ENCODE measurements around the gene ARR3.
"Not testable (repeated sequence)": the region's sequence is repeated elsewhere in the genome, so short reads cannot be mapped to it uniquely, and the experiment has no call there.

The ARR3 gene

GRCh38 chrX:70268034-70268433, at the start of gene ARR3:
Gene ARR3 (plus strand): TSS chrX:70268334. CDS start chrX:70269386, 1,052 bp downstream.
- DNase-seq (no peak), ATAC-seq (replicated peaks) (no peak)
- Mint-ChIP-seq H3K9me3 (no peaks in the 10 kb centered on the region), H3K27ac (no peak within 1 kb of the TSS), H3K4me1 (no peaks in the 10 kb centered on the region), H3K27me3 (peaks cover 6 to 10% of the 10 kb centered on the region in 2 donors), H3K36me3 (no peaks in the 10 kb centered on the region), H3K4me3 (no peak within 1 kb of the TSS)

GRCh38 chrX:70219938-70220764, 48.0 kb upstream of the ARR3 start:
- Mint-ChIP-seq H3K27me3 (peaks cover 0 to 5% of the 10 kb centered on the region in 2 donors), H3K4me3 (no peak overlapping the region), H3K36me3 (no peaks in the 10 kb centered on the region), H3K4me1 (no peaks in the 10 kb centered on the region), H3K9me3 (no peaks in the 10 kb centered on the region), H3K27ac (no peak overlapping the region)
- ATAC-seq (replicated peaks) = no peak
- DNase-seq = no peak

GRCh38 chrX:70226048-70226447, 42.1 kb upstream of the ARR3 start:
- no peaks in the 10 kb centered on the region for H3K36me3 Mint-ChIP-seq
- H3K4me3 Mint-ChIP-seq = no peak overlapping the region
- H3K27me3 Mint-ChIP-seq = peaks cover 0 to 5% of the 10 kb centered on the region in 2 donors
- H3K9me3 Mint-ChIP-seq = no peaks in the 10 kb centered on the region
- DNase-seq (no peak), ATAC-seq (replicated peaks) (no peak)
- no peaks in the 10 kb centered on the region for H3K4me1 Mint-ChIP-seq
- no peak overlapping the region for H3K27ac Mint-ChIP-seq

- no peaks in the 10 kb centered on the region for H3K36me3 Mint-ChIP-seq
- H3K27me3 Mint-ChIP-seq = peaks cover 0 to 5% of the 10 kb centered on the region in 2 donors
- DNase-seq = no peak
- no peak overlapping the region for H3K4me3 Mint-ChIP-seq
- no peak for ATAC-seq (replicated peaks)
- H3K27ac Mint-ChIP-seq = no peak overlapping the region
- H3K9me3 Mint-ChIP-seq = no peaks in the 10 kb centered on the region
- no peaks in the 10 kb centered on the region for H3K4me1 Mint-ChIP-seq
Observed at GRCh38 chrX:70226687-70227086, 41.4 kb upstream of the ARR3 start.

GRCh38 chrX:70231666-70232065, 36.5 kb upstream of the ARR3 start:
- H3K4me3 Mint-ChIP-seq = no peak overlapping the region
- no peak overlapping the region for H3K27ac Mint-ChIP-seq
- ATAC-seq (replicated peaks) = no peak

GRCh38 chrX:70234355-70234754, 33.8 kb upstream of the ARR3 start, which contains the start of gene AWAT1:
Gene AWAT1 (plus strand): TSS chrX:70234655. CDS start chrX:70234696, 41 bp downstream.
- ATAC-seq (replicated peaks) = no peak
- Mint-ChIP-seq H3K36me3 (no peaks in the 10 kb centered on the region), H3K4me3 (no peak within 1 kb of the TSS), H3K9me3 (no peaks in the 10 kb centered on the region), H3K4me1 (peaks cover 0 to 2% of the 10 kb centered on the region in 2 donors), H3K27me3 (peaks cover 0 to 14% of the 10 kb centered on the region in 2 donors), H3K27ac (no peak within 1 kb of the TSS)
- no peak for DNase-seq

More at GRCh38 chrX:70231666-70232065, 36.5 kb upstream of the ARR3 start:
- Mint-ChIP-seq H3K27me3 (peaks cover 0 to 11% of the 10 kb centered on the region in 2 donors), H3K36me3 (no peaks in the 10 kb centered on the region), H3K4me1 (peaks cover 0 to 2% of the 10 kb centered on the region in 2 donors), H3K9me3 (no peaks in the 10 kb centered on the region)
- DNase-seq = no peak

- DNase-seq (no peak), ATAC-seq (replicated peaks) (no peak)
- Mint-ChIP-seq H3K27me3 (peaks cover 0 to 9% of the 10 kb centered on the region in 2 donors), H3K4me3 (no peak overlapping the region), H3K4me1 (no peaks in the 10 kb centered on the region), H3K27ac (no peak overlapping the region), H3K9me3 (no peaks in the 10 kb centered on the region), H3K36me3 (no peaks in the 10 kb centered on the region)
Observed at GRCh38 chrX:70240751-70241150, 27.4 kb upstream of the ARR3 start.

- peaks cover 0 to 9% of the 10 kb centered on the region in 2 donors for H3K27me3 Mint-ChIP-seq
- H3K36me3 Mint-ChIP-seq = no peaks in the 10 kb centered on the region
- ATAC-seq (replicated peaks) (no peak), DNase-seq (no peak)
- no peak overlapping the region for H3K4me3 Mint-ChIP-seq
- H3K4me1 Mint-ChIP-seq = no peaks in the 10 kb centered on the region
- H3K9me3 Mint-ChIP-seq = no peaks in the 10 kb centered on the region
- H3K27ac Mint-ChIP-seq = no peak overlapping the region
Observed at GRCh38 chrX:70241501-70241900, 26.6 kb upstream of the ARR3 start.

GRCh38 chrX:70243601-70244000, 24.5 kb upstream of the ARR3 start:
- not testable (repeated sequence) for H3K36me3 Mint-ChIP-seq; H3K9me3 Mint-ChIP-seq; H3K4me3 Mint-ChIP-seq; DNase-seq; H3K4me1 Mint-ChIP-seq; H3K27me3 Mint-ChIP-seq; H3K27ac Mint-ChIP-seq; ATAC-seq (replicated peaks)

- DNase-seq (no peak), ATAC-seq (replicated peaks) (no peak)
- H3K27me3 Mint-ChIP-seq = peaks cover 0 to 6% of the 10 kb centered on the region in 2 donors
- H3K27ac Mint-ChIP-seq = no peak overlapping the region
- no peak overlapping the region for H3K4me3 Mint-ChIP-seq
- no peaks in the 10 kb centered on the region for H3K9me3 Mint-ChIP-seq
- no peaks in the 10 kb centered on the region for H3K4me1 Mint-ChIP-seq
- H3K36me3 Mint-ChIP-seq = no peaks in the 10 kb centered on the region
Observed at GRCh38 chrX:70244881-70245280, 23.3 kb upstream of the ARR3 start.

- Mint-ChIP-seq H3K9me3 (no peaks in the 10 kb centered on the region), H3K27ac (no peak overlapping the region), H3K27me3 (peaks cover 0 to 9% of the 10 kb centered on the region in 2 donors), H3K36me3 (no peaks in the 10 kb centered on the region), H3K4me1 (no peaks in the 10 kb centered on the region), H3K4me3 (no peak overlapping the region)
- DNase-seq (no peak), ATAC-seq (replicated peaks) (no peak)
Observed at GRCh38 chrX:70247252-70247651, 20.9 kb upstream of the ARR3 start.

- H3K27ac Mint-ChIP-seq = no peak overlapping the region
- peaks cover 0 to 1% of the 10 kb centered on the region in 2 donors for H3K9me3 Mint-ChIP-seq
- no peak overlapping the region for H3K4me3 Mint-ChIP-seq
- peaks cover 0 to 7% of the 10 kb centered on the region in 2 donors for H3K27me3 Mint-ChIP-seq
- no peaks in the 10 kb centered on the region for H3K4me1 Mint-ChIP-seq
- peaks cover 0 to 6% of the 10 kb centered on the region in 2 donors for H3K36me3 Mint-ChIP-seq
- DNase-seq (no peak), ATAC-seq (replicated peaks) (no peak)
Observed at GRCh38 chrX:70252491-70252890, 15.6 kb upstream of the ARR3 start.

- H3K27ac Mint-ChIP-seq = no peak overlapping the region
- peaks cover 0 to 6% of the 10 kb centered on the region in 2 donors for H3K36me3 Mint-ChIP-seq
- peaks cover 0 to 1% of the 10 kb centered on the region in 2 donors for H3K9me3 Mint-ChIP-seq
- no peaks in the 10 kb centered on the region for H3K4me1 Mint-ChIP-seq
- DNase-seq (no peak), ATAC-seq (replicated peaks) (no peak)
- H3K27me3 Mint-ChIP-seq = peaks cover 0 to 7% of the 10 kb centered on the region in 2 donors
- H3K4me3 Mint-ChIP-seq = no peak overlapping the region
Observed at GRCh38 chrX:70253377-70254062, 14.6 kb upstream of the ARR3 start.

- ATAC-seq (replicated peaks) (no peak), DNase-seq (no peak)
- no peaks in the 10 kb centered on the region for H3K4me1 Mint-ChIP-seq
- peaks cover 0 to 1% of the 10 kb centered on the region in 2 donors for H3K9me3 Mint-ChIP-seq
- no peak overlapping the region for H3K4me3 Mint-ChIP-seq
- peaks cover 0 to 7% of the 10 kb centered on the region in 2 donors for H3K27me3 Mint-ChIP-seq
- peaks cover 0 to 6% of the 10 kb centered on the region in 2 donors for H3K36me3 Mint-ChIP-seq
- H3K27ac Mint-ChIP-seq = no peak overlapping the region
Observed at GRCh38 chrX:70254063-70254400, 14.1 kb upstream of the ARR3 start.

- H3K4me3 Mint-ChIP-seq = no peak overlapping the region
- H3K36me3 Mint-ChIP-seq = peaks cover 0 to 6% of the 10 kb centered on the region in 2 donors
- no peak for ATAC-seq (replicated peaks)
Observed at GRCh38 chrX:70254909-70255308, 13.2 kb upstream of the ARR3 start.

More at GRCh38 chrX:70254909-70255308, 13.2 kb upstream of the ARR3 start:
- Mint-ChIP-seq H3K4me1 (no peaks in the 10 kb centered on the region), H3K9me3 (peaks cover 0 to 1% of the 10 kb centered on the region in 2 donors), H3K27me3 (peaks cover 0 to 6% of the 10 kb centered on the region in 2 donors), H3K27ac (no peak overlapping the region)
- no peak for DNase-seq

Data from stimulated activated naive B cell treated with anti-CD40 and anti-IgM and Interleukin-4, amounts not matched to agents 10 μg/mL and 1 μg/mL and 100 μg/mL, for 72 hours (primary cell).